Ishikawa (cell line): Measurements from ENCODE around the gene BRCA2.

ENCODE experiments used
- CEBPB ChIP-seq: IDR thresholded peaks from 2 replicates; pipeline ENCODE4 v1.6.1; 2012
- CREB1 ChIP-seq: IDR thresholded peaks from 2 replicates; pipeline ENCODE4 v1.6.1; 2012; ENCODE audit warnings: low read depth
- EGR1 ChIP-seq: IDR thresholded peaks from 2 replicates; pipeline ENCODE4 v1.6.1; 2012
- EP300 ChIP-seq: IDR thresholded peaks from 2 replicates; pipeline ENCODE4 v1.6.1; 2012; ENCODE audit warnings: borderline replicate concordance
- FOXM1 ChIP-seq: IDR thresholded peaks from 2 replicates; pipeline ENCODE4 v1.6.1; 2012; ENCODE audit warnings: low read depth, borderline replicate concordance
- MAX ChIP-seq: IDR thresholded peaks from 2 replicates; pipeline ENCODE4 v1.6.1; 2012
- NFIC ChIP-seq: IDR thresholded peaks from 2 replicates; pipeline ENCODE4 v1.6.1; 2012
- REST ChIP-seq: IDR thresholded peaks from 2 replicates; pipeline ENCODE4 v1.6.1; 2012; ENCODE audit warnings: low read depth, mild to moderate bottlenecking
- TAF1 ChIP-seq: IDR thresholded peaks from 2 replicates; pipeline ENCODE4 v1.6.1; 2012; ENCODE audit warnings: low read depth, mild to moderate bottlenecking
- TCF12 ChIP-seq: IDR thresholded peaks from 2 replicates; pipeline ENCODE4 v1.6.1; 2012; ENCODE audit warnings: low read depth
- TEAD4 ChIP-seq: IDR thresholded peaks from 2 replicates; pipeline ENCODE4 v1.6.1; 2012
- YY1 ChIP-seq: IDR thresholded peaks from 2 replicates; pipeline ENCODE4 v1.6.1; 2012; ENCODE audit warnings: low read depth
- ZBTB7A ChIP-seq: IDR thresholded peaks from 2 replicates; pipeline ENCODE4 v1.6.1; 2012; ENCODE audit warnings: low read depth

GRCh38 chr13:32383836-32384618 is 68.7 kb downstream of the BRCA2 start:
- TF ChIP-seq REST, result no peak
- TF ChIP-seq TCF12, result no peak
- no peak for TF ChIP-seq NFIC
- no peak for TF ChIP-seq ZBTB7A
- TF ChIP-seq CREB1, result no peak
- TF ChIP-seq FOXM1, result no peak
- TF ChIP-seq EGR1, result no peak
- TF ChIP-seq YY1, result no peak
- TF ChIP-seq CEBPB, result no peak
- no peak for TF ChIP-seq TAF1
- TF ChIP-seq MAX, result no peak
- TF ChIP-seq EP300, result no peak
- no peak for TF ChIP-seq TEAD4
